ENCODE data around the gene WEE2. TPM values are rescaled to one million over a fixed set of nuclear protein-coding genes. Genes with fewer than 3 reads are reported as not detected.
"Not testable (repeated sequence)": the region's sequence is repeated elsewhere in the genome, so short reads cannot be mapped to it uniquely, and the experiment has no call there.

Gene WEE2
- total and polyA plus RNA-seq, 4 donors, result not detected

- H3K4me3 ChIP-seq, result no peak overlapping the region
- H3K27ac ChIP-seq (ENCODE audit: low read depth in 1 of 2, low read length in 1 of 2), result no peak overlapping the region
- no peaks in the 10 kb centered on the region for H3K27me3 ChIP-seq (ENCODE audit: control insufficient read depth in 3 of 3, insufficient read depth in 3 of 3, low read length in 2 of 3)
- no peak overlapping the region for H3K9ac ChIP-seq (ENCODE audit: insufficient read depth in 1 of 2, low read length in 2 of 2)
- peaks cover 2 to 9% (median 5%) of the 10 kb centered on the region in 4 donors for H3K36me3 ChIP-seq (ENCODE audit: control insufficient read depth in 4 of 4, insufficient read depth in 4 of 4, low read length in 4 of 4)
- H3K4me1 ChIP-seq (ENCODE audit: control insufficient read depth in 5 of 5, insufficient read depth in 5 of 5, low read length in 5 of 5), result peaks cover 0 to 23% (median 5%) of the 10 kb centered on the region in 5 donors
- no peaks in the 10 kb centered on the region for H3K9me3 ChIP-seq (ENCODE audit: control insufficient read depth in 4 of 4, insufficient read depth in 3 of 4, low read length in 3 of 4)
- WGBS, 2 donors, result 96% methylated on average over 5 of the region's 5 CpGs
- DNase-seq (no peak), ATAC-seq (ENCODE audit: insufficient read depth, low FRiP score) (no peak)
- no peak for TF ChIP-seq CTCF (IDR thresholded peaks at IDR 0.05; ENCODE audit: control extremely low read depth, extremely low read depth)
Observed at GRCh38 chr7:141688043-141688442, 20.1 kb upstream of the WEE2 start.

- WGBS, 2 donors, result 97 to 98% methylated on average over 3 of the region's 3 CpGs
- H3K36me3 ChIP-seq (ENCODE audit: control insufficient read depth in 4 of 4, insufficient read depth in 4 of 4, low read length in 4 of 4); H3K9ac ChIP-seq (ENCODE audit: insufficient read depth in 1 of 2, low read length in 2 of 2); H3K4me3 ChIP-seq; ATAC-seq (ENCODE audit: insufficient read depth, low FRiP score); H3K9me3 ChIP-seq (ENCODE audit: control insufficient read depth in 4 of 4, insufficient read depth in 3 of 4, low read length in 3 of 4); H3K27ac ChIP-seq (ENCODE audit: low read depth in 1 of 2, low read length in 1 of 2); H3K27me3 ChIP-seq (ENCODE audit: control insufficient read depth in 3 of 3, insufficient read depth in 3 of 3, low read length in 2 of 3); DNase-seq: not testable (repeated sequence)
- H3K4me1 ChIP-seq (ENCODE audit: control insufficient read depth in 5 of 5, insufficient read depth in 5 of 5, low read length in 5 of 5), result peaks cover 0 to 31% (median 5%) of the 10 kb centered on the region in 5 donors
Observed at GRCh38 chr7:141689072-141689825, 18.9 kb upstream of the WEE2 start.

GRCh38 chr7:141691540-141691939 is 16.6 kb upstream of the WEE2 start:
- H3K9me3 ChIP-seq (ENCODE audit: control insufficient read depth in 4 of 4, insufficient read depth in 3 of 4, low read length in 3 of 4), result no peaks in the 10 kb centered on the region
- no peak for DNase-seq
- no peak overlapping the region for H3K9ac ChIP-seq (ENCODE audit: insufficient read depth in 1 of 2, low read length in 2 of 2)
- no peak for TF ChIP-seq CTCF (IDR thresholded peaks at IDR 0.05; ENCODE audit: control extremely low read depth, extremely low read depth)
- H3K4me3 ChIP-seq, result no peak overlapping the region
- H3K36me3 ChIP-seq (ENCODE audit: control insufficient read depth in 4 of 4, insufficient read depth in 4 of 4, low read length in 4 of 4), result peaks cover 0 to 8% (median 0%) of the 10 kb centered on the region in 4 donors
- ATAC-seq (ENCODE audit: insufficient read depth, low FRiP score), result no peak
- H3K4me1 ChIP-seq (ENCODE audit: control insufficient read depth in 5 of 5, insufficient read depth in 5 of 5, low read length in 5 of 5), result peaks cover 0 to 35% (median 6%) of the 10 kb centered on the region in 5 donors
- 89 to 93% methylated on average over 3 of the region's 3 CpGs for WGBS, 2 donors
- no peaks in the 10 kb centered on the region for H3K27me3 ChIP-seq (ENCODE audit: control insufficient read depth in 3 of 3, insufficient read depth in 3 of 3, low read length in 2 of 3)
- H3K27ac ChIP-seq (ENCODE audit: low read depth in 1 of 2, low read length in 1 of 2), result no peak overlapping the region

- no peak overlapping the region for H3K9ac ChIP-seq (ENCODE audit: insufficient read depth in 1 of 2, low read length in 2 of 2)
Observed at GRCh38 chr7:141691961-141692360, 16.2 kb upstream of the WEE2 start.

More at GRCh38 chr7:141691961-141692360, 16.2 kb upstream of the WEE2 start:
- ATAC-seq (ENCODE audit: insufficient read depth, low FRiP score) (no peak), DNase-seq (no peak)
- 83 to 90% methylated on average over 4 of the region's 4 CpGs for WGBS, 2 donors
- H3K9me3 ChIP-seq (ENCODE audit: control insufficient read depth in 4 of 4, insufficient read depth in 3 of 4, low read length in 3 of 4), result no peaks in the 10 kb centered on the region
- no peak overlapping the region for H3K4me3 ChIP-seq
- no peak overlapping the region for H3K27ac ChIP-seq (ENCODE audit: low read depth in 1 of 2, low read length in 1 of 2)
- TF ChIP-seq CTCF (IDR thresholded peaks at IDR 0.05; ENCODE audit: control extremely low read depth, extremely low read depth), result no peak
- H3K36me3 ChIP-seq (ENCODE audit: control insufficient read depth in 4 of 4, insufficient read depth in 4 of 4, low read length in 4 of 4), result peaks cover 0 to 8% (median 0%) of the 10 kb centered on the region in 4 donors
- peaks cover 0 to 32% (median 6%) of the 10 kb centered on the region in 5 donors for H3K4me1 ChIP-seq (ENCODE audit: control insufficient read depth in 5 of 5, insufficient read depth in 5 of 5, low read length in 5 of 5)
- no peaks in the 10 kb centered on the region for H3K27me3 ChIP-seq (ENCODE audit: control insufficient read depth in 3 of 3, insufficient read depth in 3 of 3, low read length in 2 of 3)
